Measurements from ENCODE around the gene PTPRM.
"Not testable (repeated sequence)": the region's sequence is repeated elsewhere in the genome, so short reads cannot be mapped to it uniquely, and the experiment has no call there.

The PTPRM gene

GRCh38 chr18:7946734-7947377 lies 379.7 kb downstream of the PTPRM start:
- DNase-seq (ENCODE audit: low spot score): peak; percentile 60

- peak; percentile 30 for DNase-seq (ENCODE audit: low spot score)
These were observed 383.4 kb downstream of the PTPRM start for GRCh38 chr18:7950380-7951136.

GRCh38 chr18:7953095-7953958 lies 386.2 kb downstream of the PTPRM start:
- no peak for DNase-seq (ENCODE audit: low spot score)

- DNase-seq (ENCODE audit: low spot score): no peak
These were observed 387.1 kb downstream of the PTPRM start for GRCh38 chr18:7954238-7954637.

GRCh38 chr18:7955175-7955574 lies 388.1 kb downstream of the PTPRM start:
- no peak for DNase-seq (ENCODE audit: low spot score)

- no peak for DNase-seq (ENCODE audit: low spot score)
These were observed 390.2 kb downstream of the PTPRM start for GRCh38 chr18:7957297-7957696.

GRCh38 chr18:7958081-7958896 lies 391.2 kb downstream of the PTPRM start:
- no peak for DNase-seq (ENCODE audit: low spot score)

GRCh38 chr18:7958897-7959146 lies 391.7 kb downstream of the PTPRM start:
- no peak for DNase-seq (ENCODE audit: low spot score)

GRCh38 chr18:7966682-7967081 lies 399.6 kb downstream of the PTPRM start:
- not testable (repeated sequence) for DNase-seq (ENCODE audit: low spot score)

- no peak for DNase-seq (ENCODE audit: low spot score)
These were observed 407.2 kb downstream of the PTPRM start for GRCh38 chr18:7974200-7974874.

GRCh38 chr18:7977897-7978296 lies 410.8 kb downstream of the PTPRM start:
- DNase-seq (ENCODE audit: low spot score): no peak

- no peak for DNase-seq (ENCODE audit: low spot score)
These were observed 411.7 kb downstream of the PTPRM start for GRCh38 chr18:7978834-7979233.

- DNase-seq (ENCODE audit: low spot score): no peak
These were observed 412.6 kb downstream of the PTPRM start for GRCh38 chr18:7979714-7980113.

GRCh38 chr18:7980136-7980535 lies 413.0 kb downstream of the PTPRM start:
- no peak for DNase-seq (ENCODE audit: low spot score)

GRCh38 chr18:7980656-7981055 lies 413.5 kb downstream of the PTPRM start:
- DNase-seq (ENCODE audit: low spot score): no peak

- DNase-seq (ENCODE audit: low spot score): no peak
These were observed 415.1 kb downstream of the PTPRM start for GRCh38 chr18:7982216-7982615.

GRCh38 chr18:7987284-7987976 lies 420.3 kb downstream of the PTPRM start:
- DNase-seq (ENCODE audit: low spot score): peak; percentile 76

- no peak for DNase-seq (ENCODE audit: low spot score)
These were observed 423.6 kb downstream of the PTPRM start for GRCh38 chr18:7990670-7991069.

GRCh38 chr18:8001711-8002301 lies 434.7 kb downstream of the PTPRM start:
- no peak for DNase-seq (ENCODE audit: low spot score)

- no peak for DNase-seq (ENCODE audit: low spot score)
These were observed 437.0 kb downstream of the PTPRM start for GRCh38 chr18:8003878-8004675.

All from AG08395 (cell line).